Activated CD8-positive, alpha-beta memory T cell treated with anti-CD3 and anti-CD28 coated beads, Interleukin-2, amount 50 U/mL, for 24 hours (primary cell): ENCODE data around the gene GRAMD1B.

Experiments used
- DNase-seq: peaks from one replicate; pipeline ENCODE4 v3.0.0-alpha.2; 2020; ENCODE audit errors: extremely low read depth

Gene GRAMD1B

DNA sequence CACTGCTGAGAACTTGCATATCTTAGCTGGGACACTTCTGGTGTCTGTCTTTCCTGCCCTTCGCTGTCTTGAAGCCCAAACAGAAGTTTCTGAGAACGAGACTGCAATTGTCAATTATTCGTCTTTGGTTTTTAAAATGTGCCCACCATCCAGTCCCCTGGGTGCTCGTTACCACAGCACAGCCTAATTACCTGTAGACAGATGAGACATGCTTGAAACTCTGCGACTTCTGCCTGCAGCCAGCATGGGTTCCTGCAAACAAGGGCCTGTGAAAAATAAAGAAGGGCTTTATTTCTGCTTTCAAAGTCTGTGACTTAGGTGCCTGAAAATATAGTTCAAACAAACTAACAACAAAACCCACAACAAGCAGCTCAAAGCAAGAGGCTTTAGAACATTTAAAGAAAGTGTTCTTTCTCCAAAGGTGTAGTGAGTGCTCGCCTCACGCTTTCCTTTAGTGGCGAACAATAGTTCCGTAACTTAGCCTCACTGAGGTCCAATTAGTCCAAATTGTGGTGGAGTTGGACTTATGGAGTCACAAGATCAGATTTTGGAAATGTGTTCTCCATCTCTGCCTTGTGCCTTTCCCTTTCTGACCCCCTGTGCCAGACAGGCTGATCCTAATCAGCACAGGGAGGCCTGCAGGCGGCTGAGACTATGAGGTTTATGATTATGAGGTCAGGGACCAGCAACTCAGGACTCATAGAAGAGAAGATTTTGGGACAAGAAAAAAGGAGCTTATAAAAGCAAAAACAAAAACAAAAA is 20.4 kb upstream of the GRAMD1B start:
- DNase-seq = no peak

DNA sequence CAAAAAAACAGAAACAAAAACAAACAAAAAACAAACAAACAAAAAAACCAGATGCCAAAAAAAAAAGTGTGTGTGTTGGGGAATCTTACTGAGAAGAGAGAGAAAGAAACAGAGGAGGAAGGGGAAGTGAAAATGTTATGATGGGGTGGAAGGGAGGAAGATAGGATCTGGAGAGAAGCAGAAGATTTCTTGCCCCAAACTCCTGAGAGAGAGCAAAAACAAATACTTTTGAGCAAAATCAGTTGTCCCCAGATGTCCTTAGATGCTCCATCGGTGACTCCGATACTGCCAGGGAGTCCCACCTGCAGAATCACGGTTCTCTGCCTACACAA is 19.9 kb upstream of the GRAMD1B start:
- DNase-seq = no peak

DNA sequence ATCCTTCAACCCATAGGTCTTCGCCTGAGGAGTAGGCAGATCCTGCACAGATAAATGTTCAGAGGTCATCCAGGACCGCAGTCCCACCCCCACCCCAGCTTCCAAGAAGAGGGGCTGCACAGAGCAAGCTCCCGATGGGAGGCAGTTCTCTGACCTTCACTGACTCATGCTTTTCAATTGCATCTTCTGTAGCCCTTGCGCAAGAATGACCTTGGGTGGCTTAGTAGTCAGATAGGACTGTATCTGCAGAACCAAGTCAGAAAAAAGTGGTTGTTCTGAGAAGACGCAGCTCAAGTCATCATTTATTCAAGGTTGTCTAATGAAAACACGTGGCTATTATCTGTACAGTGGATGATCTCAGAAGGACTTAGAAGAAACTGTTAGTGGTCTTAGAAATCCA is 16.4 kb upstream of the GRAMD1B start:
- no peak for DNase-seq

DNA sequence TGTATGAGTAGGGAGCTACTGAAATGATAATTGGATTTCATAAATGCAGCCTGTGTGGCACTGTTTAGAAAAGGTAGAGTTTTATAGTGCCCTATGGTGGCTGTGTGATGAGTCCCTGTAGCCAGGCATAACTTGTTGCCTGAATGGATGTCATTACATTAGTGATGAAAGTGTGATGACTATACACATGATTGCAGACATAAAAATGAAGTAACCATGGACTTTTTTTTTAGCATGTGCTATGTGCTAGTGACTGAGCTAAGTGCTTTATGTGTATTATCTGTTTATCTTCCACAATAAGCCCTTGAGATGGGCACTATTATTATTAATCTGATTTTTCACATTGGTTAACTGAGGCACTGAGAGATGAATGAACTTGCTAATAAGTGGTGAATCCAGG is 13.5 kb upstream of the GRAMD1B start:
- no peak for DNase-seq

DNA sequence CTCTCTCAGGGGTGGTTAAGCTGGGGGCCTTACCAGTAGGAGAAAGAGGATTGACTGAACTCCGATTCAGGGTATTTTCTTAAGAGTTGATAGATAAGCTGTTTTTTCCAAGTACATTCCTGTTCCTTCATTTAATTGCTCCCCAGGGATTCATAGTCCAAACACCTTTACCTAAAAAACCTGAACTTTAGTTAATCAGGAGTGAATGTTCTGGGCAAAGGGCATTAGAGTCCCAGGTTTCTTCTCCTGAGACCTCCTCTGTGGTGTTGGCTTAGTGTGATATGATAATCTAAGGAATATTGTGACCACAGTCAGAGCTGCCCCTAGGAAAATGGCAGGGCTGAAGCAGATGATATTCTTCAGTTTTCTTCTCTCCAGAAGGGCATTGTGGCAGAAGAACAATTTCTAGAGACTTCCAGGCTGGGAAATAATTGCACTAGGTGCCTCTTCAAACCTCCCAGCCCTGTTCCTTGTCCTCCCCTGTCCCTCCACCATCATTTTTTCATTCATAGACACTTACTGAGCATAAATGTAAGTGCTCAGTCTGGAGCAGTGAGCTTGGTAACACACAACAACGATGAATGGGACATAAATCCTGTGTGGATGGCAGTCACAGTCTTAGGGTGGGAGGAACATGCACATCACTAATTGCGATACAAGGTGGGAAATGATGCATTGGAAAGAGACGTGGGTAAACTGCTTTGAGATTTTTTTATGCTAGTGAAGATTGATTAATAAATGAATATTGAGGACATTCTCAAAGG is 11.5 kb upstream of the GRAMD1B start:
- DNase-seq = no peak

DNA sequence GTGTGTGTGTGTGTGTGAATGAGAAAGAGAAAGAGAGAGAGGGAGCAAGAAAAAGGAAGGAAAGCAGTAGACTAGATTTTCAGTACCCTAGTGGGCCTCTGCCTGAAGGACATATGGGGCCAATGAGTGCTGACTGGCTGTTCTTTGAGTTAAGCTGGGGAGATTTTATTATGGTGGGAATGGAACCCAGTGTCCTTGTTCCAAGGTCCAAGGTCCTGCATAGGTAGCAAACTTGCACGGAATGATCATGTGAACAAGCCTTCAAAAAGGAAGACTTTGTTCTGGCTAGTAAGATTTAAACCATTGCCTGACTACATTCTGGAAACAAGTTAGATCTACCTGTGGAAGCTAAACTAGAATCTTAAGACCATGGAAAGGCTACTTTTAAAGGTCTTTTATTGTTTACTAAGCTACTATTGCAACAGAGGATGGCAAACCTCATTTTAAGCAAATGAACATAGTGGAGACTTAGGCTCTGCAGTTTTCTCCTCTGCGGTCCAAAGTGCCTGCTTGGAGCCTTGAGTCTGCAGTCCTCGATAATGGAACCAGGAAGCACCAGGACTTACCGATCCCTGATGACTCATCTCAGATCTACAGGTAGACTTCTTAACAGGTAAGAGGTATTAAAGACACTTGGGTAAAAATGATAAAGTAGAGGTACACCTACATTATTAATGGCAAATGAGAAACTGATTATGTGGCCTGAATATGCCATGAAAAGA is 10.2 kb upstream of the GRAMD1B start:
- no peak for DNase-seq

DNA sequence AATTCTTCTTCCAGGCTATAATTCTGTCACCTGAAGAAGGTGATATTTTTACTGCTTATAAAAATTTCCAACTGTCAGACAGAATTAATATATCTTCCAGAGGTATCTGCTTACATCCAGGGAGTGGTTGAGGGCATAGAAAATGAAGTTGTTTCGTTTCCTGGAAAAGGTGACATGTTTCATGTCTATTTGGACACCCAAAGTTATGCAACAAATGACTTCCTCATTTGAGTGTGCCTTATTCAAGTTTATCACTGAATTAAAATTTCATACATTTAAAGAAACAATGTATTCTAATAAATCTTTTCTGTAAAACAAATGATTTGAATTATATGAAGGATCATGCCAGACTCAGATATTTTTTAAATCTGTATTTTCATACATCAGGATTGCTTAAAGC is 8.5 kb upstream of the GRAMD1B start:
- DNase-seq = no peak

DNA sequence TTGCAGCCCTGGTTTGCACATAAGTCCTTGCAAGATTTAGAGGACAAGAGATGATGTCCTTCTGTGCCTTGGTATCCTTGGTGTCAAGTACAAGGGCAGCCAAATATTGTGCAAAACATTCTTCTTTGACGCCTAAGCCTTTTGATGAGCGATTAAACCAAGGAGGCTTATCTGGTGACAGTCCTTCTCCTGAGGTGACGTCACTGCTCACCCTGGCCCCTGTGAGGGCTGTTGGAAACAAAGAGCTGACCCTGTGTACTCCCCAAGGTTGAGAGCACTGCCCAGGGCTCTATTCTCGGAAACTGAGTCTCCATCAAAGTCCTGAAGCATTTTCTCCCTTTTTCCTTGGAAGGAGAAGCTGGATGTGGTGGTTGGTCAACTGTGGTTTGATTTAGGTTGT is 4.7 kb upstream of the GRAMD1B start:
- no peak for DNase-seq

DNA sequence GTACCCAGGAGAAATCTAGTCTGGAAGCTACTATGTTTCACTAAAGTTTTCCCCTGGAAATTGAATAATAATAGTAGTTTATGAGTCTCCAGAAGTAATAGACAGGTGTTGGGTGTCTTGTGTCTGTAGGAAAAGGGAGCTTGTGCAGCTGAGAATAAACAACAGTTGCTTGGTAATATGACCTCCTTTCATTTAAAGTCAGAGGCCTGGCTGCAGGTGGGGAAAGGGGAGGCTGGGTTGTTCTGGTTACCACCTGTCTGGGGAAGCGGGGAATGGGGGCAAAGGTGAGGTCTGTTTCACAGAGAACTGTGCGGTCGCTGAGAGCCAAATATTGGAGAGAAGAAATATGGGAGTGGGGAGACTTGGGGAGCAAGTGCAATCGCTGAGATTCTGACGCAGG is 3.3 kb upstream of the GRAMD1B start:
- no peak for DNase-seq

DNA sequence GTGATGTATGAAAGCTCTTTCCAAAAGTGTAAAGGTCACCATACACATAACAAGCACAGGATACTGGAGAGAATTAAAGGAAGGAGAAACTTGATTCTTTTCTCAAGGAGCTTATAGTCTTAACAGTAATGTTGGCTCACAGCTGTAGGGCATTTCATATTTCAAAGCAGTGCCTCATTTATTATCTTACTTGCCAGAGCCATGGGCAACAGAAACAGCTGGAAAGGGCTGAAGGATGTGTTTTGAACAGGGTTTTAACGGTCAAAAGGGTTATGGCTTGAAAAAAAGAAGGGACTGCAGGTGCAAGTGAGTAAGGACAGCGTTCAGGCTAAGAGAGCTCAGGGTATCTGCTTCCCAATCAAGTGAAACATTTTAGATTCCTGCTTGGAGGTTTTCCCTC is 2.7 kb upstream of the GRAMD1B start:
- no peak for DNase-seq

DNA sequence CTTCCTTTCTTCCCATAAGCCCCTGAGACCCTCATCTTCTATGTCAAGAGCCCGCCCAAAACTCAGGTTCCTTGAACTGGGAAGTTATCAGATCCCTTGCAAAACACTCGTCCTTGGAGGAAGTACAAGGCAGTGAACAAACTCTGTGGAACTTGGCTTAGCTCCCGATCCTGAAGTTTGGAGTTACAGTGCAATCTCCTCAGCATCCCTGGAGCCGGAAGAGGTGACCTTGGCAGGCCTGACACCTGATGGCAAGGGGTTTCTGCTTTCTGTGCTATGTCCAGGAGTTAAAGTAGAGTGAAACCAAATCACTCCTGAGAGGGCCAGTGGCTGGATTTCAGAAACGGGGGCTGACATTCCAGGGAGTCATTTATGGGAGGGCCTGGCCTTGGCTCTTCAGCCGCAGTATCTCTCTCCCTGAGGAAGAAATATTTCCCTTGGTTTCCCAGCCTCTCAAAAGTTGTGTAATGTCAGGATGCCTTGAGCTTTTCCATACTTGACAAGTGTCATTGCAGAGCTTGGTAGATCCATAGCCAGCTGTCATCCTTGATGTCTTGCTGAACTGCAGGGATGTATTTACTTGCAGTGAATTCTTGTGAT is 1.9 kb upstream of the GRAMD1B start:
- no peak for DNase-seq

DNA sequence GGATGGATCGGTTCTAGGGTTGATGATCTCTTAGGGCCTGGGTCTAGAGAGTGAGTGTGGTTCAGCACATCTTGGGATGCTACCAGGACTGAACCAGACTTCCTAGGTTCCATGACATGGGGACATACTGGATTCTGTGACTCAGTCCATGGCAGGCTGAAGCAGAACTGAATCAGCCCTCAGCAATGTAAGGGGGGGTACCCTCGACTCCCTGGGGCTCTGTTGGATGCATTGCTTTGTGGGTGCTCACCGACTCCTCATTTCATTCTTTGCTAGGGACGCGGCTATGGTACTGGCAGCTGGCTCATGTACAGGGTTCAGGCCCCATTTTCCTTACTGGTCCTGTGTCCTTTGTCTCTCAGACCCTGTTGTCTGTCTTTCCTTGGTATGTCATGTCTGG is 733 bp upstream of the GRAMD1B start:
- DNase-seq = no peak

DNA sequence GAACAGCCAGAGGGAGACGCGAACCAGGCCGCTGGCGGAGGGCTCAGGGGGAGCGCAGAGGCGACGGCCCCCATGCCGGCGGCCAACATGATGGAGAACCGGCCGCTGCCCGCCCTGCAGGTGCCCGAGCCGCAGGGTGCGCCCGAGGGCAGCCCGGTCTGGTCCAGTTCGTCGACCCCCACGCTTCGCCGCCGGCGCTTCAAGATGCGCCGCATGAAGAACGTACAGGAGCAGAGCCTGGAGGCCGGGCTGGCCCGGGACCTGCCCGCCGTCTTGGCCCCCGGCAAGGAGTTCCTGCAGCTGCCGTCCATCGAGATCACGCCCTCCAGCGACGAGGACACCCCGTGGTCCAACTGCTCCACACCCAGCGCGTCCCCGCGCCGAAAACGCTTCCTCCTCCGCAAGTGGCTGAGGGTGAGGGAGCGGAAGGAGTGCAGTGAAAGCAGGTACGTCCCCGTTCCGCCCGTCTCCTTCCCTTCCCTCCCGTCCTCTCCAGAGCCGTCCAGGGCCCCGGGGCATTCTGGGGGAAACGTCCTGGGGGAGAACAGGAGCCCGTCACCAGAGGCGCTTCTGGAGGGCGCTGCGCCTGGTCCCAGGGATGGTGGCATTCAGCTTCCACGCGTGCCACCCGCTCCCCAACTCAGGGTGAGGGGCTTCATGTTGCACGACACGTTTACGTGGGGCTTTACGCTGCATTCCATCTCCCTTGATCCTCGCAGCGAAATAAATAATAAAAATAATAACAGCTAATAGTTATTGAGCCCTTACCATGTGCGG is 840 bp downstream of the GRAMD1B start:
- DNase-seq = no peak

DNA sequence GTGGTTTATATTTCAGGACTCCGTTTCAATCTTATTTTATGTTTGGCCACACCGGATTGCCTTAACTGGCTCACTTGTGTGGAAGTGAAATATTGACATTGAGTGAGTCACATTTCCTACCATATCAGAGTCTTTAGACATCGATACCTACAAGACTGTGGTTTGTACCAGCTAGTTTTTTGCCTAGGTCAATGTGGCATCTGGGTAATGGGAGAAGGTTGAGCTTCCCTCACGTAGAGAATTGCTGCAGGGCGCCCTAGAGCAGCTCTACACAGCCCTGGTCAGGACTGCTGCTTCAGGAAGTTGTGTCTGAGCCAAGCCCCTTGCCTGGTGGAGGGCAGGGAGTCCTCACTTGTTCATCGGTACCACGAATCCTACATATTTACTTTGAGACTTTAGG is 1.6 kb downstream of the GRAMD1B start:
- DNase-seq = no peak

DNA sequence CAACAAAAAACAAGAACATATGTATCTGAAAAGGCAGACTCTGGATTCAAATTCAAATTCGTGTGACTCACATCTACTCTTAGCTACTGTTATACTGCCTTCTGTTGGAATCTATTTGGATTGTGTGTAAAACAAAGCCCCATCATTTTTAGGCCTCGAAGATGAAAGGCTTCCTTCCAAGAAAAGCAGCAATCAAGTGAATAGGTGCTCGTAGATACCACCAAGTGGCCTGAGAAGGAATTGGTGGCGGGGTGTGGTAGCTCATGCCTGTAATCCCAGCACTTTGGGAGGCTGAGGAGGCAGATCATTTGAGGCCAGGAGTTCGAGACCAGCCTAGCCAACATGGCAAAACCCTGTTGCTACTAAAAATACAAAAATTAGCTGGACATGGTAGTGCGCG is 4.2 kb downstream of the GRAMD1B start:
- DNase-seq = no peak

DNA sequence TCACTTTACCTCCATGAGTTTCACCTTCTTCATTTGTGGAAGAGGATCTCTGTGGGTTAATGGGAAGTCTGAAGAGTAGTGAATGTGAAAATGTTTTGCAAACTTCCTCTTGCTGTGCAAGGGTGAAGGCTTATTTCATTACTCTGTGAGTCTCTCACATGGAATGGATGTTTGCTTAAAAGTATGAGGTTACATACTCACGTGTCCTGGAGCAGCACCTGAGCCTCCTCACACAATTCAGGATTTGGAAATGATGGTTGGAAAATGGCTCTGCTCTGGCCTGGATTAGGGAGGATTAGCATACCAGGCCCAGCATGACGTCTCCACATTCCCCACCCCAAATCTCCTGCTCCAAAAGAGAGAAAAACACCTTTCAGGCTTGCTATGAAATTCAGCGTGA is 4.8 kb downstream of the GRAMD1B start:
- no peak for DNase-seq

DNA sequence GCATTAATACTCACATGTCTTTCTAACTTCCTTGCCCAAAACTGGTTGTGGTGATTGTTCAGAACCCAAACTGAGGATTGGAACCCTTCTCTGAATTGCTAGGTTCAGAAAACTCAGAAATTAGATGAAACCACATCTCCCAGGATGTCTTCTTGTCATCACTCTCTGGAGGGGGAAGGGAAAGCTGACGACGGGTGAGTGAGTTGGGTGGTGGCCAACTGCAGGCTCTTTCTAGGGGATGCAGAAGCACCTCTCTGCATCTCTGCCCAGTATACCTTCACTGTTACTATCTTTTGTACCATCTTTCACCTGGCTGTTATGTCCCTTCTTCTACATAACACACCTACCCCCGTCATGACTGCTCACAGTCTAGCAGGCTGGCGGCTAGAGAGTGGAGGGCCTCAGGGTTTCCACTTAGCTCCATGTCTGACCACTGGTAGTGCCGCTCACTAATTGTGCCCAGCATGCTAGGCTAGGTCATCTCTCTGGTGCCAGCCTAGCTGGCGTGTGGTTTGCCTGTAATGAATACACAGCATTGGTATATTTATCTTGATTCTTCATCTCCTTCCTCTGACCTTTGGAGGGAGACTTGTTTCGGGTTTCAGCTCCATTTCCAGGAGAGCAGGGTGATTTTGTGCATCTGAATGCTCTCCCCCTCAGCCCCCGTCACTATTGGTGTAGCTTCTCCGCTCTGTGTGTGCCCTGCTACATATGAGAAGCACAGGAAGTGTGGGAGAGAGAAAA is 7.3 kb downstream of the GRAMD1B start:
- no peak for DNase-seq

DNA sequence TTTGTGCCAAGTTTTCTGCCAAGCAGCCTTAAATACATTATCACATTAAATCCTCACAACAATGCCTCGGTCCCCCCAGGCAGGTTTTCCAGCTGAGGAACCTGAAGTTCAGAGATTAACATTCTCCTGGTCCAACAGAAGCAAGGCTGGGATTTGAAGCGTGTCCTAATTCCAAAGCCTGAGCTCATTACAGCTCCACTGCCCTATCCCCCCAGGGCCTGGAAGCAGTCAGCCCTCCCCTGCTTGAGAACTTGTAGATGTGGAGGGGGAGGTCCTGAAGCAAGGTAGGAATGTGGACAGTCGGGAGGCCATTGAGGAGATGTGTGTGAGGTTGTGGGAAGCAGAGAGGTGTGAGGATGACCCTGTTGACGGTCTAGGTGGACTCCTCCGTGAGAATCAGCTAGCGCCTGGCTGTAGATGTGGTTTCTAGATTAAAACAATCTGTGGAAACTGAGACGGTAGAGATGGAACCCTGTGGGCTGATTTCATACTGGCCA is 8.1 kb downstream of the GRAMD1B start:
- no peak for DNase-seq

DNA sequence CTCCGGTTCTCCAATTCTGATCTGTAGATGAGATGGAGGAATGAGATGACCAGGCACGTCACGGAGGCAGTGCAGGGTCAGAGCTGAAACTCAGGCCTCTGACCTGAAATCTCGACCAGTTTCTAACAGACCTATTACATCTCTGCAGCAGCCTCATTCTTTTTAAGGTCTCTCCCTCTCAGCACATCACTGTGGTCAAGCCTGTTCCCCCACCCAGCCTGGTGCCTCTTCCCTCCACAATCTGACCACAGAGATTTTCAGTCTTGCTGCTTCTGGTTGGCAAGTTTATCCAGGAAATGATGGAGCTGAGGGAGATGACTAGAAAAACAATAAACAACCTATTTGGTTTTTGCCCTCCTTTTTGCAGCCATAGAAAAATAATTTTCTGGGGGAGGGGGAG is 9.5 kb downstream of the GRAMD1B start:
- DNase-seq = no peak

DNA sequence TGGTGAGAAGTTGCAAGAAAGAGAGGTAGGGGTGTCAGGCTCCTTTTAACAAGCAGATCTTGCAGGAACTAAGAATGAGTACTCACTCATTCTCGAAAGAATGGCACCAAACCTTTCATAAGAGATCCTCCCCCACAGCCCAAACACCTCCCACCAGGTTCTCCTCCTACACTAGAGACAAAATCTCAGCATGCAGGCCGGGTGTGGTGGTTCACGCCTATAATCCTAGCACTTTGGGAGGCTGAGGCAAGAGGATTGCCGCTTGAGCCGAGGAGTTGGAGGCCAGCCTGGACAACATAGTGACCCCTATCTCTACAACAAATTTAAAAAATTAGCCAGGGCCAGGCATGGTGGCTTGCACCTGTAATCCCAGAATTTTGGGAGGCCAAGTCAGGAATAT is 11.1 kb downstream of the GRAMD1B start:
- DNase-seq = no peak
